Uterus (tissue), 2 donors: ENCODE data around the gene GNAO1.
"Not testable (repeated sequence)": the region's sequence is repeated elsewhere in the genome, so short reads cannot be mapped to it uniquely, and the experiment has no call there.

Source experiments
- CTCF ChIP-seq, 4 experiments: fragments of 200-600 bp in 2 of 4; fragments of 450-650 bp in 2 of 4; sonication (generic) in 2 of 4; IDR thresholded peaks; one replicate each; pipeline ENCODE4 v1.5.1; 2016 to 2019; ENCODE audit warnings: antibody characterized with exemption in 4 of 4, mild to moderate bottlenecking in 2 of 4, moderate library complexity in 1 of 4
- POLR2A ChIP-seq, 2 donors: fragments of 450-650 bp; IDR thresholded peaks; one replicate each; pipeline ENCODE4 v1.6.1; 2016; ENCODE audit warnings: antibody characterized with exemption in 2 of 2, mild to moderate bottlenecking in 1 of 2, moderate library complexity in 1 of 2

- not testable (repeated sequence) for TF ChIP-seq POLR2A, CTCF (IDR thresholded peaks at IDR 0.05)
Measured at GRCh38 chr16:56396724-56397123, 205.4 kb downstream of the GNAO1 start.
